ENCODE results near the gene IGSF9. TPM values are rescaled to one million over a fixed set of nuclear protein-coding genes. Genes with fewer than 3 reads are reported as not detected.
"Not testable (repeated sequence)": the region's sequence is repeated elsewhere in the genome, so short reads cannot be mapped to it uniquely, and the experiment has no call there.

The IGSF9 gene
- total and polyA plus RNA-seq, 2 of the 4 experiments (the other 2 are of a cell fraction) = 0.05 TPM; not detected in 1

- H3K27ac ChIP-seq (ENCODE audit: insufficient read depth, low read length); H3K4me1 ChIP-seq (ENCODE audit: control insufficient read depth, insufficient read depth, low read length); H3K4me2 ChIP-seq (ENCODE audit: low read depth, low read length); H4K8ac ChIP-seq (ENCODE audit: low read depth in 2 of 2, low read length in 2 of 2); H3K23ac ChIP-seq (ENCODE audit: low read depth, low read length); H3K9ac ChIP-seq (ENCODE audit: low read depth, low read length); ATAC-seq (ENCODE audit: low read depth); dilution Hi-C loops (cut with HindIII; ENCODE audit: low sequenced_read_pairs, unreplicated experiment); H3K4me3 ChIP-seq (ENCODE audit: insufficient read depth, low read depth, low read length); H2BK5ac ChIP-seq (ENCODE audit: low read depth, low read length, poor library complexity, severe bottlenecking); H2BK120ac ChIP-seq (ENCODE audit: low read depth, low read length); H2AK9ac ChIP-seq (replicated peaks; ENCODE audit: low read depth, low read length, poor library complexity); H2AFZ ChIP-seq (replicated peaks; ENCODE audit: low read length, poor library complexity); BruUV-seq (replicated peaks); POLR2A ChIA-PET (ENCODE audit: unreplicated experiment); H4K91ac ChIP-seq (ENCODE audit: insufficient read depth, low read depth, low read length); H2BK20ac ChIP-seq (ENCODE audit: low read depth, low read length); H4K20me1 ChIP-seq (ENCODE audit: insufficient read depth, low read length); CTCF ChIA-PET; H3K18ac ChIP-seq (ENCODE audit: low read depth, low read length); H3K56ac ChIP-seq (ENCODE audit: extremely low read depth, insufficient read depth, low read length); DNase-seq; H3K36me3 ChIP-seq (ENCODE audit: control insufficient read depth, insufficient read depth, low read length); H3K79me1 ChIP-seq (ENCODE audit: low read depth in 1 of 2, low read length in 2 of 2); H3K14ac ChIP-seq (replicated peaks; ENCODE audit: low read depth, low read length); H3K27me3 ChIP-seq (ENCODE audit: control insufficient read depth, insufficient read depth, low read length); H3K9me1 ChIP-seq (ENCODE audit: insufficient read depth, low read length); H3K9me3 ChIP-seq (ENCODE audit: control insufficient read depth, insufficient read depth, low read length); H3K4ac ChIP-seq (ENCODE audit: low read depth, low read length); intact Hi-C loops (cut with micrococcal nuclease); H4K5ac ChIP-seq (ENCODE audit: low read depth, low read length); H2AK5ac ChIP-seq (ENCODE audit: low read depth, low read length); in situ Hi-C loops (cut with MboI; ENCODE audit: low sequenced_read_pairs); H2BK15ac ChIP-seq (ENCODE audit: low read depth, low read length): not testable (repeated sequence)
- 72% methylated on average over 3 of the region's 3 CpGs; no CpG with 5 or more reads in 1 of the 2 experiments for WGBS, 2 experiments (ENCODE audit: extremely low coverage in 2 of 2, insufficient read length in 1 of 2)
These were observed 41.4 kb downstream of the IGSF9 start for GRCh38 chr1:159904036-159904435.

Measured in IMR-90 (cell line).